ELR (cell line): Measurements from ENCODE around the gene MBD6.
A peak's percentile ranks its signal among the peaks of the same experiment; 100 is the strongest.
"Not testable (repeated sequence)": the region's sequence is repeated elsewhere in the genome, so short reads cannot be mapped to it uniquely, and the experiment has no call there.

ENCODE experiments used
- DNase-seq: peaks from one replicate; pipeline ENCODE4 v3.0.0-alpha.2; 2015; ENCODE audit warnings: low read depth

MBD6 gene

DNA sequence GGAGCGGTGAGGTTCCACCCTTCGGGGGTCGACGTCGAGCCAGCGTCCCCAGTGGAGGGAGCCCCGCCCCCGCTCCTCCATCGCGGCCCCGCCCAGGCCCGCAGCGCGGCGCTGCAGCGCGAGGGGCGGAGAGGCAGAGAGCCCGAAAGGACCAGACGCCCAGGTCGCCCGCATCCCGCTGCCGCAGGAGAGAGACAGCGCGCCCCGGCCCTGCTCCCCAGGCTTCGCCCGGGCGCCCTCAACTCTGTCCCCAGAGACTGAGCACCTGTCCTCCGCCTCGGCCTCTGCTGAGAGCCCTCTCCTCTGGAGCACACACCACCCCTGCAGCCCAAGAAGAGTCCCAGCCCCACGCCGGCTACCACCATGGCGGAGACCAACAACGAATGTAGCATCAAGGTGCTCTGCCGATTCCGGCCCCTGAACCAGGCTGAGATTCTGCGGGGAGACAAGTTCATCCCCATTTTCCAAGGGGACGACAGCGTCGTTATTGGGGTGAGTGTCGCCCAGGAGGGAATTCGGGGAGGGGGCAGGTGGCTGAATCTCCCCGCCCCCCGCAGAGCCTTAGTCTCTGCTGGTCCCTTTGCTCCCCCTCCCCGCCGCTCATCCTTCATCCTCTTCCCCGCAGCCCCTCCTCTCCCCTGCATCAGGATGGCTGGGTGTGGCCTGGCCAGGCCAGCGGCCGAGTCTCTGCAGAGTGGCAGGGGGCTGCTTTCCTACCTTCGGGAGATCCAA is 27.5 kb downstream of the MBD6 start, which contains the start of gene KIF5A:
Gene KIF5A (plus strand): TSS at position 136 of the 732 bp plus-strand sequence. CDS start 228 bp downstream, at position 364.
- peak; percentile 65 for DNase-seq

DNA sequence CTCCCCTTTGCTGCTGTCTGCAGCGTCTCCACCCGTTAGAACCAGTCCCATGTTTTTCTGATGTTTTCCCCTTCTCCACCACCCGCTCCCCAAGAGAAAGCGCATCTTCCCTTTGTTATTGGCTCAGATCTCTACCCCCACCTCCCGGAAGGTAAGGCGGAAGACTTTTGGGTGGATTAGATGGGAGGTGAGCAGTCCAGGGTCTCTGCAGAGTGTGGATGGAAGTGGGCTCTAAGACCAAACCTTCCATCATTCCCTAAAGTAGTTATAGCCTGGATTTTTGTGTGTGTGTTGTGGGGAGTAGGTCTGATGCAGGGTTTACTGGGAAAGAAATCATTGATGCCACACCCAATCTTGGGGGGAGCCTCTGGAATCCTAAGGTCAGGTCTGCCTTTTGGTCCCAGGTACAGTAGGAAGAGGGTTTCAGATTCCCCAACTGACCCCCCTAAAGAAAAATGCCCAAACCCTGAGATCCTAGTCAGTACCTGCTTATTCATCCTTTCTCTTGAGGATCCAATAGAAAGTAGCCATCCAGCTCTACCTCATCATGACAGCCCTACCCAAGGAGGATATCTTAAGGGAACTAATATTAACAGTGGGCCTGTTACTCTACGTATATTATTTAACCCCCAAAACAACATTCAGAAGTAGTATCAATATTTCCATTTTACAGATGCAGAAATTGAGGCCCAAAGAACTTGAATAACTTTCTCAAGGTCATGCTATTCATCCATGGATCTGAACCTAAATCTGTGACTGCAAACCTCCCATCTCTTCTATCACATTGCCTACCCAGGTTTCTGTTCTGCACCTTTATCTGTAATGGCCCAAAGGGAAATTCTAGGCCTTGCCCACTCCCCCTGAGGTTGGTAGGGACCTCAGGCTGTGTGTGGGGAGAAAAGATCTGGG is 28.3 kb downstream of the MBD6 start:
- no peak for DNase-seq

DNA sequence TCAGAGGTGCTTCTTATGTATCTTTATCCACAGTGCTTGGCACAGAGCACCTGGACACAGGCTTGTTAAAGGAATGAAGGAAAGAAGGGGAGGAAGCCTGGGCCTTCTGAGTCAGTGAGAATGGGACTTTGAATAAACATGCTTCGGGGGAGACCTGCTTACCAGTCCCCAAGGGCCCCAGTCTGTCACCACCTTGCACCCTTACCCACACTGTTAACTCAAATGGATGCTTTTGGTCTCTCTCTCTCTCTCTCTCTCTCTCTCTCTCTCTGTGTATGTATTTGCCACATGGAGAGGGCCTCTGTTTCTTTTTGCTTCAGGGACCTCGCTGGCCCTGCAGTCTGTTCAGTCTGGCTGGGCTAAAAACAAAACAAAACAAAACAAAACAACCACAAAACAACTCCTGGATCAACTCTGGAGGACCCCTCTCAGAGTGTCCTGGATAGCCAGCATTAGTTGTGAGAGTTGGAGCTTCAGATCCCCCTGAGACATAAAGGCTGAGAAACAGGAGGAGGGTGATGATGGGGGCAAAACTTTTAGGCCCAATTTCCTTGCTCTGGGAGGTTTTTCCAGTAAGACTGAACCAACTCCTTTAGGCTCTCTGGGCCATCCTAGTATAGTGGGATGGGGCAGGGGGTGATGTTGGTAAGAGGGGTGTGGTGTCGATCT is 29.1 kb downstream of the MBD6 start:
- no peak for DNase-seq

DNA sequence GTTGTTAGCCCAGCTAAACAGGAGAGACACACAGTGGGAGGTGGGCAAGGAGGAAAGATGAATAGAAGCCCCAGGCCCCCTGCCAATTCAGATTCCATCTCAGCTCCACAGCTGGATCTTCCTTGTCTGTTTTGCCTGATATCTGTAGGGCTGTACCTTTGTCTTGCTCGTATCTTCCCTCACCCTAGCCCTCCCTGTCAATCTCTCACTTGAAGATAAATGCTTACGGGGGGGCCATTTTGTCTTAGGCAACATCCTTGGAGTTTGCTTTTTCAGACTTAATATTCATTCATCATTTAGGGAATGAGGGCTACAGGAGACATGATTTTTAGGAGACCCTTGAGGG is 29.7 kb downstream of the MBD6 start:
- no peak for DNase-seq

DNA sequence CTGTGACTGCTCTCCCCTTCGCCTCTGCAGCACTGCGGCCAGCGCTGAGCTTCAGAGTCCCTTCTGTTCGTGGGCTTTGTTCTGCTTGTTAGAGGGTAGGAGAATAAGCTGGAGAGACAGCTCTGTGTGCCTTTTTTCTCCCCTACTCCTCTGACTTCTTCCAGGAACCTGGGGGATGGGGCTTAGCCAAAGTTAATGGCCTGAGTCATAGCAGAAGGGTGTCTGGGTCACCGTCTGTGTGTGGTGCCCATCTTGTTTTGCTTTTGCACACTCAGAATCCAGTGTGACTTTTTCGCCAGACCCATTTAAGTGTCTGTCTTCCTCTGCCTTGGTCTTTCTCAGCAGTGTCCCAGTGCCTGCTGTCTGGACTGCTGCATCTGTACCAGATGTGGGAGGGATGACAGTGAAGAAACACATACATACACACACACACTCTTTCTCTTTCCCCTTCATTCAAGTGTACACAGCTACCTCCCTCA is 30.2 kb downstream of the MBD6 start:
- peak; percentile 37 for DNase-seq

DNA sequence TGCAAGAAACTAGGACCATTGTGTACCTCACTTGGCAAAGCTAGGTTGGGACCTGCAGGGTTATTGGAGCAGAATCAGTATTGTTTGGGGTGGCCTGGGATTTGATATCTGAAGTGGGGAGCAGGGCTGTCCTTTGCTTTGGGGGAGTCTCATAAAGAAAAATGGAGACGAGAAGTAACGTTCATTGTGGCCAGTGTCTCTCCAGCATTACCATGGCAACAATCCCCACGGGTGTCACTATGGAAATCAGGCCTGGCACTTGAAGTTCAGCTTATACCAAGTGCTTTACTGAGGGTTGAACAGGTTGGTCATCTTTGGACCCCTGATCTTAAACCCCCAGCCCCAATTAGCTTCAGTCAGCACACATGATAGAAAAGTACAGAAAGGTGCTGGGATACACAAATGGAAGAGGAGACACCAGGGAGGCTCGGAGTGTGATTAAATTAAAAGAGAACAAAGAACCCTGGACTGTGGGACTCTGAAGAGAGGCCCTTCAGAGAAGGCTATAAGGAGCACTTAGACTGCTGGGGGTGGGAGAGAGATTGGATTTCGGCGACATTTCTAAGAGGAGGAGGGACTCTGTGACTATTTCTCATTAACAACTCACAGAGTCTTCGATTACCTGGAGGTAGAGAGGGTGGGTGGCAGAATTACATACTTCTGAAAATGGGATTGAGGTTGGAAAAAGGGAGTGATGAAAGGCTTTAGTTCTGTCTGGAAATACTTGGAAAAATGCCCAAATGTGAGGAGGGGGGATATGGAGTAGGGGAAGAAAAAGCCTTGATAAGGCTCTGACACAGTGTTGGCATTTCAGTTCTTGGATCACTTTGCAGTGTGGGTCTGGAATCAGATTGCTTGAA is 30.9 kb downstream of the MBD6 start:
- DNase-seq = no peak

DNA sequence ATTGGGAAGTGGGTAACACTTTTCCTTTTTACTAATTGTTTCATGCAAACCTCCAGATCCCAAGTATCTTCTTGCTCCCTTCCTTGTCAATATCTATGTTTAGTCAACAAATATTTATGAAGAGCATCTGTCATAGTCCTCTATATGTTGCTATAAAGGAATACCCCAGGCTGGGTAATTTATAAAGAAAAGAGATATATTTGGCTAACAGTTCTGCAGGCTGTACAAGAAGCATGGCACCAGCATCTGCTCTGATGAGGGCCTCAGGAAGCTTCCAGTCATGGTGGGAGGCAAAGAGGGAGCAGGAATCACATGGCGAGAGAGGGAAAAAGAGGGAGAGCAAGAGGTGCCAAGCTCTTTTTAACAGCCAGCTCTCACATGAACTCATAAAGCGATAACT is 31.8 kb downstream of the MBD6 start:
- no peak for DNase-seq

DNA sequence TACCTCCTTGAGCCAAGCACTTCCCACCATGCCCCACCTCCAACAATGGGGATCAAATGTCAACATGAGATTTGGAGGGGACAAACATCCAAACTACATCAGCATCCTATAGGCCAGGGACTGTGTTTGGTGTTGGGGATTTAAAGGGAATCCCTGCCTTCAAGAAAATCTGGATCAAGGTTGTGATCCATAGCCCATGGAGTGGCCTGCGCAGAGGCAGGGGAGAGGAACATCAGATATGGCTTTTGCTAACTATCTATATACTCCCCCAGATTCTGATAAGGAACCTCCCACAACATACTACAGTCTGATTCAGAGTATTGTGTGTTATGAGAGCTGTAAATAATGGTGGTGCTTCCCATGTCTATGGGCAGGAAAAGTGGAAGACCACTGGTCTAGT is 32.3 kb downstream of the MBD6 start:
- DNase-seq = no peak

DNA sequence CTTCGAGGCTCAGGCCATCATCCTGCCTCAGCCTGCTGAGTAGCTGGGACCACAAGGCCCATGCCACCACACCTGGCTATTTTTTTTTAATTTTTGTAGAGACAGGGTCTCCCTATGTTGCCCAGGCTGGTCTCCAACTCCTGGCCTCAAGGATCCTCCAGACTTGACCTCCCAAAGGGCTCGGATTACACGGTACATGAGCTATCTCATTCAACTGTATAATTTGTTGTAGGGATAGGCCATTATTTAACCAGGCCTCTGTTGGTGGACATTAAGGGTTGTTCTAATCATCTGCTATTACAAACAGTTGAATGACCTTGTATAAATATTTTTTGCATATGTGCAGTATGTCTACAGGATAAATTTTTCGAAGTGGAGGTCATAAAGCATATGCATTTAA is 36.2 kb downstream of the MBD6 start:
- no peak for DNase-seq

DNA sequence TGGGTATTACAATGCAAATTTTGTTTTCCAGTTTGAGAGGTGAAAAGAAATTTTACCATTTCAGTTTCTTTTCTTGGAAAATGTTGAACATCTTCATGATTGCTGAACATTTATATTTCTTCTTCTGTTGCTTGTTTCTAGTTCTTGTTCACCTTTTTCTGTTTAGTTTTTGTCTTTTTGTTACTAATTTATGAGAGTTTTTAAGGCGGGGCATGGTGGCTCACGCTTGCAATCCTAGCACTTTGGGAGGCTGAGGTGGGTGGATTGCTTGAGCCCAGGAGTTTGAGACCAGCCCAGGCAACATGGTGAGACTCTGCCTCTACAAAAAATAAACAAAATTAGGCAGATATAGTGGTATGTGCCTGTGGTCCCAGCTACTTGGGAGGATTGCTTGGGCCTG is 37.9 kb downstream of the MBD6 start:
- DNase-seq = no peak

DNA sequence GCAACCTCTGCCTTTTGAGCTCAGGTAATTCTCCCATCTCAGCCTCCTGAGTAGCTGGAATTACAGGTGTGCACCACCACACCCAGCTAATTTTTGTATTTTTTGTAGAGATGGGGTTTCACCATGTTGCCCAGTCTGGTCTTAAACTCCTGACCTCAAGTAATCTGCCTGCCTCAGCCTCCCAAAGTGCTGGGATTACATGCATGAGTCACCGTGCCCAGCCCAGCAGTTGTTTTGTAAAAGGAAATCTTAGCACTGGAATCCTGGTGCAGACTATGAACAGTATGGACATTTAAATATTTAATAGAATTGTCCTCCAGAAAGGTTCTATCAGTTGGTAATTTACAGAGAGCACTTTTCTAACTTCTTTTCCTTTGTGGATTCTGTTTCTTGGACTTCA is 38.5 kb downstream of the MBD6 start:
- peak; percentile 46 for DNase-seq

DNA sequence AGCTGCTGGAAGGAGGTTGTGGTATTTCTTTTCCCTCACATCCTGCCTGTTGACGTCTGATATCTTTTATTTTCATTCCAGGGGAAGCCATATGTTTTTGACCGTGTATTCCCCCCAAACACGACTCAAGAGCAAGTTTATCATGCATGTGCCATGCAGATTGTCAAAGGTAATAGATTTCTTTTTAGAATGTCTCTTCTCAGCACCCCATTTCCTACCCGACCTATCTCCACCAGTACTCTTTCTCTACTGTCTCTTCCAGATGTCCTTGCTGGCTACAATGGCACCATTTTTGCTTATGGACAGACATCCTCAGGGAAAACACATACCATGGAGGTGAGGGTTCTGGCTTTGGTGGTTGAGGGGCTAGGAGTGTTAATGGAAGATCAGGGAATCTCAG is 40.7 kb downstream of the MBD6 start:
- DNase-seq = no peak

DNA sequence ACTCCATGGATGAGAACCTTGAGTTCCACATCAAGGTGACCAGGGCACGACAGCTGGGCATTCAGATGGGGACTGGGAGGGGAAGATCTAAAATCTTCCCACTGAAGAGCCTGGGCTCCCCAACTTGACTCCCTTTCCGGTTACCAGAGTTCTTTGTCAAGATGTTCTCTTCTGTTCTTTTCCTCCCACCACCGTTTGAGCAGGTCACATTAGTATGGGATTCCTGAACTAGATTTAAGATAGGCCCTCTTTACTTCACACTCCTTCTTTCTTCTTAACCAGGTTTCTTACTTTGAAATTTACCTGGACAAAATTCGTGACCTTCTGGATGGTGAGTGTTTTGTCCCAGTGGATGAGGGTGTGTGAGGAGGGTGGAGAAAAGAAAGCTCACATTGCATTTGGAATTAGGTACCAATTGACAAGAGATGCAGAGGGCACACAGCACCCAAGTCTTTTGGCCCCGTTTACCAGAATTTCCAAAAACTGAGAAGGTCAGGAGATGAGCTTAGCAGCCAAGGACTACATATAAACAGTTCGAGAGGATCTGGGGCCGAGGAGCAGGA is 41.6 kb downstream of the MBD6 start:
- no peak for DNase-seq

DNA sequence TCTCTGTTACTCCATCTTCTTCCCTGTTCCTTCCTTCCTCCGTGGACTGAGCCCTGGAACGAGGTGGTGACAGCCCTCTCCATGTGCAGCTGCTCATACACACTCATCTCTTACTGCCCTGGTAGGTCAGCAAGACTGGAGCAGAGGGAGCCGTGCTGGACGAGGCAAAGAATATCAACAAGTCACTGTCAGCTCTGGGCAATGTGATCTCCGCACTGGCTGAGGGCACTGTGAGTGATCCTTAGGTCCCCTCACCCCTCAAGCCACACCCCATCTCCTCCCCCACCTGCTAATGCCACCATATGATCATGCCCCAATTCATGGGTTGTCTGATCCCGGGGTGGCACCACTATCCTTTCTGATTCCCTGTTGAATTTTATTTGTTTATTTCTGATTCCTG is 46.2 kb downstream of the MBD6 start:
- no peak for DNase-seq

DNA sequence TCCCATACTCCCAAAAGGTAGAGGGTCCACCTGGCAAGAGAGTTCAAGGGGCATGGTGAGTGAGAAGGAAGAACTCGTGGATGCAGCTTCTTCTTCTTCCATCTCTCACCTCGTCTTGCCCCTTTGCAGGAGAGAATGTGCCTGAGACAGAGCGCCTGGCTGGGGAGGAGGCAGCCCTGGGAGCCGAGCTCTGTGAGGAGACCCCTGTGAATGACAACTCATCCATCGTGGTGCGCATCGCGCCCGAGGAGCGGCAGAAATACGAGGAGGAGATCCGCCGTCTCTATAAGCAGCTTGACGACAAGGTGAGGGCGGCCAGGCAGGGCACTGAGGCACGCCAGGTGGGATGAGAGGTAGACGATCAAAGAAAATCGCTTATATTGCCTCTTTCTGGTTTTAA is 47.2 kb downstream of the MBD6 start:
- DNase-seq = no peak

DNA sequence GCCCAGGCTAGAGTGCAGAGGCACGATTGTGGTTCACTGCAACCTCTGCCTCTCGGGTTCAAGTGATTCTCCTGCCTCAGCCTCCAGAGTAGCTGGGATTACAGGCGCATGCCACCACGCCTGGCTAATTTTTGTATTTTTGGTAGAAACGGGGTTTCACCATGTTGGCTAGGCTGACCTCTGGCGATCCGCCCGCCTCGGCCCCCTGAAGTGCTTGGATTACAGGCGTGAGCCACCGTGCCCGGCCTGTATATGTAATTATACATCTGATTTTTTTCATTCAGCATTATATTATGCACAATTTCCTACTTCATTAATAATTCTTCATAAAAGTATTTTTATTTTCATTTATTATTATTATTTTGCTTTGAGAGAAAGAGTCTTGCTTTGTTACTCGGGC is 47.8 kb downstream of the MBD6 start:
- DNase-seq = not testable (repeated sequence)

DNA sequence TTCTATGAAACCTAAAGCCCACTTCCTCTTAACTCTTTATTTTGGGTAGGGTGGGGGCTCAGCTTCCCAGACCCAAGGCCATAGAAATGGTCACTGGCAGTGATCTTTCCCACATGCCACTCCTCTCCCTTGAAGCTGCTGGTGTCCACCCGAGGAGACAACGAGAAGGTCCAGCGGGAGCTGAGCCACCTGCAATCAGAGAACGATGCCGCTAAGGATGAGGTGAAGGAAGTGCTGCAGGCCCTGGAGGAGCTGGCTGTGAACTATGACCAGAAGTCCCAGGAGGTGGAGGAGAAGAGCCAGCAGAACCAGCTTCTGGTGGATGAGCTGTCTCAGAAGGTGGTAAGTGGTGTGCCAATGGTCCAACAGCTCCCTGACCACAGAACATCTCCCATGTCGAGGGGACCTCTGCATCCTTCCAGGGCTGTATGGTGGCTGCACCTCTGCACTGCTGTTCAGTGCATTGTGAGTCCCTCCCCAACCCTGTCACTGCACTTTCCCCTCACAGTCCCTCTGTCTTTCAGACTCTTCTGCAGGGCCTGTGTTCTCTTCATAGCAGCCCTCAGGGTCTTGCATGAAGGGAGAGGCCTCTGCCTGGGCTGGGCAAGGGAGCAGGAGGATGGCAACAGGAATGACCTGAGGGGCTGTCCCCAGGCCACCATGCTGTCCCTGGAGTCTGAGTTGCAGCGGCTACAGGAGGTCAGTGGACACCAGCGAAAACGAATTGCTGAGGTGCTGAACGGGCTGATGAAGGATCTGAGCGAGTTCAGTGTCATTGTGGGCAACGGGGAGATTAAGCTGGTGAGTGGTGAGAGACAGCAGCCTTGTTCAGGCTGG is 49.5 kb downstream of the MBD6 start:
- no peak for DNase-seq

DNA sequence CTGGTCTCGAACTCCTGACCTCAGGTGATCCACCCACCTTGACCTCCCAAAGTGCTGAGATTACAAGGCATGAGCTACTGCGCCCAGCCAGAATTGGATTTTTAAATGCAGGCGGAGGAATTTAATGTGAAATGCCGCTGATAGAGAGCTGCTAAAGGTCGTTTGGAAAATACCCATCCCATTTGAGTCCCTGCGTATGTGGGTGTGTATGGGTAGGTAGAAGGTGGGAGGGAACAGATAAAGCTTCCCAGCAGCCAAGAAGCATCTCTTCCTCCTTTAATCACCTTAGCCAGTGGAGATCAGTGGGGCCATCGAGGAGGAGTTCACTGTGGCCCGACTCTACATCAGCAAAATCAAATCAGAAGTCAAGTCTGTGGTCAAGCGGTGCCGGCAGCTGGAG is 52.2 kb downstream of the MBD6 start:
- no peak for DNase-seq

DNA sequence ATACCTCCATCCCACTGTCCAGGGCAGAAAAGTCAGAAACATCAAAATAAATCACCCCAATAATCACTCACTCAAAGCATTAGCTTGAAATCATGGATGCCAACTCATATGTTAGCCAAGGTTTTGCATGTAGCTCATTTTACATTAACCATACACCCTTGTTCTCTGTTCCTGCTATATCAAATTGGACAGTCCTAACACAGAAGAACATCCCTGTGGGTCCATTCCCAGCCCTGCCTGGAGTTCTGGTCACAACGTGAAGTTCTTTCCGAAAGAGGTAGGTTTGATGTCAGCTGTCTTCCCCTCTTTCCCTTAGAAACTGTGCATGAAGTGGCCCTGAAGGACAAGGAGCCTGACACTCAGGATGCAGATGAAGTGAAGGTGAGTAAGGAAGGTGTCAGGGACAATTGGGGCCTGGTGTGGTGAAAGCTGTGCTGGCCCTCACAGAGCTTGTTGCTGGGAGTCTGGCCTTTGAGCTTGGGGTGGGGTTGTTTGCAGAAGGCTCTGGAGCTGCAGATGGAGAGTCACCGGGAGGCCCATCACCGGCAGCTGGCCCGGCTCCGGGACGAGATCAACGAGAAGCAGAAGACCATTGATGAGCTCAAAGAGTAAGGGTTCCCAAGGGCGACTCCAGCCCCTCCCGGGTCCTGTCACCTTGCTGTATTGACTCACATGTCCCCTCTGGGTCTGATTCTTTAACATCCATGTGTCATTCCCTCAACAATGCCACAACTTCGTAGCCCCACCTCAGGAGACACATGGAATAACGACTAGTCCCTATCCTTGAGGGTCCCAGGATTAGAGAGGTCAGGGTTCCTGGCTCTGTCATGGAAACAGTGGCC is 53.4 kb downstream of the MBD6 start:
- DNase-seq = no peak
